Lower lobe of right lung (tissue), 2 donors: ENCODE data around the gene FANCC. TPM values are rescaled to one million over a fixed set of nuclear protein-coding genes. Genes with fewer than 3 reads are reported as not detected.
A peak's percentile ranks its signal among the peaks of the same experiment; 100 is the strongest.

Source experiments
- ATAC-seq, 2 donors: fragments of 200-7000 bp; cut with Tn5 transposase; one replicate each; pipeline ENCODE4 v1.9.1; 2020 to 2022; ENCODE audit warnings: mild to moderate bottlenecking in 2 of 2, moderate library complexity in 2 of 2
- DNase-seq: peaks from one replicate; pipeline ENCODE4 v3.0.0-alpha.2; 2020
- H3K27ac ChIP-seq: fragments of 200-600 bp; one replicate; pipeline ENCODE4 v1.8.0; 2022
- H3K27me3 ChIP-seq: fragments of 200-600 bp; one replicate; pipeline ENCODE4 v1.8.0; 2022; ENCODE audit warnings: low read depth
- H3K36me3 ChIP-seq: fragments of 200-600 bp; one replicate; pipeline ENCODE4 v1.8.0; 2022; ENCODE audit warnings: mild to moderate bottlenecking
- H3K4me1 ChIP-seq: fragments of 200-600 bp; one replicate; pipeline ENCODE4 v1.8.0; 2022
- H3K4me3 ChIP-seq: fragments of 200-600 bp; one replicate; pipeline ENCODE4 v1.8.0; 2022; ENCODE audit warnings: mild to moderate bottlenecking
- H3K9me3 ChIP-seq: fragments of 200-600 bp; one replicate; pipeline ENCODE4 v1.8.0; 2022
- CTCF ChIP-seq: fragments of 200-600 bp; IDR thresholded peaks from one replicate; pipeline ENCODE4 v1.8.0; 2022; ENCODE audit warnings: antibody characterized with exemption, mild to moderate bottlenecking
- intact Hi-C: fragments of 100-400 bp; cut with DNase I; formaldehyde crosslinking; loops from one replicate; pipeline ENCODE4 v1.11.0; 2022
- total RNA-seq: library from RNA; stranded (reverse); fragmentation: NEBNext Ultra II Directional; extraction: Animal tissue kit (Norgen Biotek cat#: 25700); gene quantifications from one replicate; pipeline ENCODE4 v1.2.1, GENCODE V29; 2021
- donor health status: DM: no; HTN: yes; CAD: no; lungs with severe emphysema.

Gene FANCC
- total RNA-seq, 1 donor from 2014 or later: 11.3 TPM

GRCh38 chr9:95171596-95171995 lies 145.9 kb downstream of the FANCC start:
- intact Hi-C loops: no loop called here
- DNase-seq (no peak), ATAC-seq (no peak)
- no peak overlapping the region for H3K4me3 ChIP-seq
- no peaks in the 10 kb centered on the region for H3K27me3 ChIP-seq
- H3K4me1 ChIP-seq: no peaks in the 10 kb centered on the region
- H3K9me3 ChIP-seq: no peaks in the 10 kb centered on the region
- no peak overlapping the region for H3K27ac ChIP-seq
- no peak for TF ChIP-seq CTCF
- no peaks in the 10 kb centered on the region for H3K36me3 ChIP-seq

- intact Hi-C loops: no loop called here
- Histone ChIP-seq H3K9me3 (no peaks in the 10 kb centered on the region), H3K27ac (no peak overlapping the region), H3K4me3 (no peak overlapping the region), H3K4me1 (no peaks in the 10 kb centered on the region), H3K36me3 (no peaks in the 10 kb centered on the region), H3K27me3 (no peaks in the 10 kb centered on the region)
- TF ChIP-seq CTCF: no peak
- no peak for DNase-seq
- ATAC-seq: no peak
Observed at GRCh38 chr9:95171001-95171400, 146.5 kb downstream of the FANCC start.

GRCh38 chr9:95167998-95168397 lies 149.5 kb downstream of the FANCC start:
- no peak for DNase-seq
- no peaks in the 10 kb centered on the region for H3K9me3 ChIP-seq
- no peaks in the 10 kb centered on the region for H3K4me1 ChIP-seq
- no peak overlapping the region for H3K27ac ChIP-seq
- intact Hi-C loops: no loop called here
- H3K27me3 ChIP-seq: no peaks in the 10 kb centered on the region
- no peaks in the 10 kb centered on the region for H3K36me3 ChIP-seq
- peak; percentile 72 to 74 for ATAC-seq
- TF ChIP-seq CTCF: peak; percentile 81
- no peak overlapping the region for H3K4me3 ChIP-seq

- DNase-seq: no peak
- no peaks in the 10 kb centered on the region for H3K4me1 ChIP-seq
- H3K36me3 ChIP-seq: no peaks in the 10 kb centered on the region
- no peak for TF ChIP-seq CTCF
- no peak overlapping the region for H3K4me3 ChIP-seq
- H3K9me3 ChIP-seq: no peaks in the 10 kb centered on the region
- H3K27me3 ChIP-seq: no peaks in the 10 kb centered on the region
- no peak overlapping the region for H3K27ac ChIP-seq
- intact Hi-C loops: no loop called here
- no peak for ATAC-seq
Observed at GRCh38 chr9:95165004-95165403, 152.5 kb downstream of the FANCC start.

- H3K36me3 ChIP-seq: no peaks in the 10 kb centered on the region
- no peak for TF ChIP-seq CTCF
- no peaks in the 10 kb centered on the region for H3K9me3 ChIP-seq
- intact Hi-C loops: no loop called here
- H3K27me3 ChIP-seq: no peaks in the 10 kb centered on the region
- ATAC-seq (peak; percentile 83 to 84), DNase-seq (no peak)
- H3K27ac ChIP-seq: no peak overlapping the region
- H3K4me3 ChIP-seq: no peak overlapping the region
- peaks cover 16% of the 10 kb centered on the region for H3K4me1 ChIP-seq
Observed at GRCh38 chr9:95157481-95158151, 159.9 kb downstream of the FANCC start.
